IMR-90 (cell line): Measurements from ENCODE around the gene NOS1. TPM values are rescaled to one million over a fixed set of nuclear protein-coding genes. Genes with fewer than 3 reads are reported as not detected.

Source experiments
- ATAC-seq: fragments of 200-7000 bp; cut with Tn5 transposase; 2 replicates; pipeline ENCODE4 v1.9.1; 2020; ENCODE audit warnings: low read depth, mild to moderate bottlenecking, moderate library complexity
- BruUV-seq: library from RNA; stranded (reverse); fragments of 400-500 nt; replicated peaks from 2 replicates; lab custom pipeline; 2021; lab: Mats Ljungman, UMichigan
- CTCF ChIA-PET: fragments of 300-600 bp; formaldehyde crosslinking; extraction: SDS; loops from one replicate; lab custom pipeline; 2021; ENCODE audit warnings: antibody characterized with exemption; lab: Yijun Ruan, JAX
- POLR2A ChIA-PET: fragments of 300-600 bp; sonication (Branson Sonifier 250); formaldehyde crosslinking; loops from one replicate; lab custom pipeline; 2022; ENCODE audit warnings: antibody characterized with exemption; ENCODE audit not compliant: unreplicated experiment; lab: Charles Lee
- DNase-seq: peaks from one replicate; pipeline ENCODE4 v3.0.0; 2013
- H2AFZ ChIP-seq: replicated peaks from 2 replicates; pipeline ENCODE3; 2013; ENCODE audit warnings: low read length, mild to moderate bottlenecking; ENCODE audit not compliant: poor library complexity
- H2AK5ac ChIP-seq: 2 replicates; pipeline ENCODE4 v1.6.1; 2013; ENCODE audit warnings: low read depth, low read length, inconsistent platforms
- H2AK9ac ChIP-seq: replicated peaks from 2 replicates; pipeline ENCODE3; 2013; ENCODE audit warnings: mild to moderate bottlenecking, low read depth, low read length, moderate library complexity; ENCODE audit not compliant: poor library complexity
- H2BK120ac ChIP-seq: 2 replicates; pipeline ENCODE4 v1.6.1; 2013; ENCODE audit warnings: low read depth, low read length, inconsistent platforms
- H2BK15ac ChIP-seq: 3 replicates; pipeline ENCODE4 v1.6.1; 2013; ENCODE audit warnings: low read depth, low read length, inconsistent platforms
- H2BK20ac ChIP-seq: 2 replicates; pipeline ENCODE4 v1.6.1; 2013; ENCODE audit warnings: low read depth, mild to moderate bottlenecking, inconsistent platforms, low read length, moderate library complexity
- H2BK5ac ChIP-seq: 2 replicates; pipeline ENCODE4 v1.6.1; 2013; ENCODE audit warnings: mild to moderate bottlenecking, low read depth, low read length, inconsistent platforms; ENCODE audit not compliant: poor library complexity, severe bottlenecking
- H3K14ac ChIP-seq: replicated peaks from 2 replicates; pipeline ENCODE4 v1.6.1; 2013; ENCODE audit warnings: low read depth, low read length, inconsistent platforms
- H3K18ac ChIP-seq: 2 replicates; pipeline ENCODE4 v1.6.1; 2013; ENCODE audit warnings: low read depth, low read length, control low read depth
- H3K23ac ChIP-seq: 2 replicates; pipeline ENCODE4 v1.6.1; 2013; ENCODE audit warnings: low read depth, low read length, inconsistent platforms
- H3K27ac ChIP-seq: 2 replicates; pipeline ENCODE4 v1.5.1; 2013; ENCODE audit warnings: mild to moderate bottlenecking, control low read depth, low read length; ENCODE audit not compliant: insufficient read depth
- H3K27me3 ChIP-seq: 2 replicates; pipeline ENCODE4 v1.6.1; 2013; ENCODE audit warnings: low read length; ENCODE audit not compliant: control insufficient read depth, insufficient read depth
- H3K36me3 ChIP-seq: 2 replicates; pipeline ENCODE4 v1.6.1; 2013; ENCODE audit warnings: low read length, mixed read lengths; ENCODE audit not compliant: control insufficient read depth, insufficient read depth
- H3K4ac ChIP-seq: 2 replicates; pipeline ENCODE4 v1.6.1; 2013; ENCODE audit warnings: low read depth, low read length, inconsistent platforms
- H3K4me1 ChIP-seq: 2 replicates; pipeline ENCODE4 v1.6.1; 2013; ENCODE audit warnings: low read length, mixed read lengths; ENCODE audit not compliant: control insufficient read depth, insufficient read depth
- H3K4me2 ChIP-seq: 2 replicates; pipeline ENCODE4 v1.6.1; 2013; ENCODE audit warnings: low read depth, mild to moderate bottlenecking, control low read depth, low read length, moderate library complexity
- H3K4me3 ChIP-seq: 2 replicates; pipeline ENCODE4 v1.5.1; 2013; ENCODE audit warnings: low read depth, mild to moderate bottlenecking, control low read depth, low read length, moderate library complexity; ENCODE audit not compliant: insufficient read depth
- H3K56ac ChIP-seq: 2 replicates; pipeline ENCODE4 v1.6.1; 2013; ENCODE audit warnings: low read length, inconsistent platforms; ENCODE audit not compliant: insufficient read depth; ENCODE audit errors: extremely low read depth
- H3K79me1 ChIP-seq, 2 experiments: 2 replicates each; pipeline ENCODE4 v1.6.1; 2013; ENCODE audit warnings: low read length in 2 of 2, inconsistent platforms in 1 of 2, low read depth in 1 of 2
- H3K9ac ChIP-seq: 2 replicates; pipeline ENCODE4 v1.6.1; 2013; ENCODE audit warnings: low read depth, low read length, control low read depth
- H3K9me1 ChIP-seq: 2 replicates; pipeline ENCODE4 v1.6.1; 2013; ENCODE audit warnings: low read length, inconsistent platforms; ENCODE audit not compliant: insufficient read depth
- H3K9me3 ChIP-seq: 2 replicates; pipeline ENCODE4 v1.6.1; 2013; ENCODE audit warnings: low read length; ENCODE audit not compliant: control insufficient read depth, insufficient read depth
- H4K20me1 ChIP-seq: 2 replicates; pipeline ENCODE4 v1.6.1; 2013; ENCODE audit warnings: low read length, inconsistent platforms; ENCODE audit not compliant: insufficient read depth
- H4K5ac ChIP-seq: 2 replicates; pipeline ENCODE4 v1.6.1; 2013; ENCODE audit warnings: mild to moderate bottlenecking, low read depth, low read length, control low read depth
- H4K8ac ChIP-seq, 2 experiments: 2 replicates each; pipeline ENCODE4 v1.6.1; 2013; ENCODE audit warnings: low read depth in 2 of 2, low read length in 2 of 2, control low read depth in 1 of 2, inconsistent platforms in 1 of 2
- H4K91ac ChIP-seq: 2 replicates; pipeline ENCODE4 v1.6.1; 2013; ENCODE audit warnings: low read depth, low read length, inconsistent platforms; ENCODE audit not compliant: insufficient read depth
- BHLHE40 ChIP-seq: fragments of 150-350 bp; IDR thresholded peaks from 2 replicates; pipeline ENCODE4 v1.6.1; 2016; ENCODE audit warnings: mild to moderate bottlenecking, low read depth, low read length
- CEBPB ChIP-seq: IDR thresholded peaks from 2 replicates; pipeline ENCODE4 v1.6.1; 2012; ENCODE audit warnings: low read depth, low read length, improper control_type of control experiment
- CHD1 ChIP-seq: IDR thresholded peaks from 2 replicates; pipeline ENCODE4 v1.6.1; 2012; ENCODE audit warnings: low read depth, low read length, improper control_type of control experiment
- FOS ChIP-seq: fragments of 150-350 bp; IDR thresholded peaks from 2 replicates; pipeline ENCODE4 v1.6.1; 2016; ENCODE audit warnings: low read depth, low read length
- MAFK ChIP-seq: IDR thresholded peaks from 2 replicates; pipeline ENCODE4 v1.6.1; 2012; ENCODE audit warnings: low read depth, low read length, improper control_type of control experiment
- MAZ ChIP-seq: IDR thresholded peaks from 2 replicates; pipeline ENCODE4 v1.6.1; 2012; ENCODE audit warnings: low read depth, mild to moderate bottlenecking, low read length, improper control_type of control experiment, moderate library complexity, borderline replicate concordance
- MXI1 ChIP-seq: IDR thresholded peaks from 2 replicates; pipeline ENCODE4 v1.6.1; 2012; ENCODE audit warnings: low read depth, mild to moderate bottlenecking, low read length, moderate library complexity, borderline replicate concordance
- NFE2L2 ChIP-seq: fragments of 150-350 bp; IDR thresholded peaks from 2 replicates; pipeline ENCODE4 v1.6.1; 2016; ENCODE audit warnings: low read depth, mild to moderate bottlenecking, low read length
- POLR2A ChIP-seq: IDR thresholded peaks from 2 replicates; pipeline ENCODE4 v1.6.1; 2012; ENCODE audit warnings: mild to moderate bottlenecking, low read depth, low read length
- RAD21 ChIP-seq: IDR thresholded peaks from 2 replicates; pipeline ENCODE4 v1.6.1; 2012; ENCODE audit warnings: low read length, improper control_type of control experiment
- RCOR1 ChIP-seq: IDR thresholded peaks from 2 replicates; pipeline ENCODE4 v1.6.1; 2012; ENCODE audit warnings: mild to moderate bottlenecking, low read length, improper control_type of control experiment; ENCODE audit not compliant: insufficient replicate concordance
- RFX5 ChIP-seq: IDR thresholded peaks from 2 replicates; pipeline ENCODE4 v1.8.0; 2012; ENCODE audit warnings: low read depth, mild to moderate bottlenecking, low read length, moderate library complexity
- SMC3 ChIP-seq: fragments of 150-350 bp; IDR thresholded peaks from 2 replicates; pipeline ENCODE4 v1.6.1; 2016; ENCODE audit warnings: low read depth, mild to moderate bottlenecking, antibody characterized with exemption, low read length, moderate library complexity
- USF2 ChIP-seq: fragments of 150-350 bp; IDR thresholded peaks from 2 replicates; pipeline ENCODE4 v1.6.1; 2017; ENCODE audit warnings: mild to moderate bottlenecking, antibody characterized with exemption, low read length, low read depth
- WGBS, 2 experiments: methylation state at CpG; one replicate each; pipeline versions ENCODE4 v1.1.5 to v1.1.7; 2013; ENCODE audit warnings: missing lambda C conversion rate in 2 of 2; ENCODE audit not compliant: insufficient read length in 1 of 2; ENCODE audit errors: extremely low coverage in 2 of 2; 5-methylcytosine and 5-hydroxymethylcytosine counted together
- dilution Hi-C: fragments of 300-500 bp; cut with HindIII; formaldehyde crosslinking; loops from one replicate; pipeline ENCODE4 v1.14.3; 2018; ENCODE audit warnings: low sequenced_read_pairs; ENCODE audit not compliant: unreplicated experiment
- in situ Hi-C: fragments of 300-500 bp; cut with MboI; formaldehyde crosslinking; loops from 3 replicates; pipeline ENCODE4 v1.14.3; 2019; ENCODE audit warnings: low sequenced_read_pairs, inconsistent platforms, mixed read lengths
- intact Hi-C: fragments of 100-400 bp; cut with micrococcal nuclease; formaldehyde crosslinking; loops from 2 replicates; pipeline ENCODE4 v1.10.0; 2022
- polyA plus RNA-seq, 3 experiments: library from polyadenylated mRNA; depleted of rRNA; stranded (reverse); fragments of >200 nt; gene quantifications; 2 replicates each; pipeline ENCODE4 v1.2.3, GENCODE V29; 2012; ENCODE audit warnings: low replicate concordance in 1 of 3
- total RNA-seq: library from RNA; depleted of rRNA; stranded (reverse); fragments of >200 nt; gene quantifications from 2 replicates; pipeline ENCODE4 v1.2.3, GENCODE V29; 2012
- TF ChIP-seq, protein P1 (sequence below): conservative IDR thresholded peaks from 2 replicates; pipeline ENCODE4 v1.5.1; 2012; ENCODE audit warnings: mild to moderate bottlenecking, low read depth, low read length, improper control_type of control experiment
- TF ChIP-seq, protein P2 (sequence below): fragments of 150-350 bp; IDR thresholded peaks from 2 replicates; pipeline ENCODE4 v1.6.1; 2016; ENCODE audit warnings: low read depth, mild to moderate bottlenecking, low read length, moderate library complexity, borderline replicate concordance

The NOS1 gene
- total and polyA plus RNA-seq, 2 of the 4 experiments (the other 2 are of a cell fraction): 0.09 TPM; not detected in 1

DNA sequence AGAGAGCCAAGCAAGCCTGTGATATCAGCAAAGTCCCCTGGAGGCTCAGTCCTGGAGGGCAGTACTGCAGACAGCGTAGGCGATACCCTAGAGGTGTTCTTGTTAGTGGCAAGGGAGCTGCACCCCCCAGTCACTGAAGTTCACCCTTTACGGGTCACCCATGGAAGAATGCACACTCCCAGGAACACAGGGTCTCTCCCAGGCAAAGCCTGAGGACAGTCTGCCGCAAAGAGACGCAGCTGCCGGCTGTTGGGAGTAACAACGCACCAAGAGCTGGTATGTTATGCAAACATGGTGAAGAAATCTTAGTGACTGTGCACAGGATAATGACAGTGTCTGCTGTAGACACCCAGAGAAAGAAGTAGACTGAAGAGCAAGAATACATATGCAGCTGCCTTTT, 43.5 kb upstream of the NOS1 start:
- Histone ChIP-seq H3K27me3 (no peaks in the 10 kb centered on the region), H4K5ac (no peak overlapping the region), H4K20me1 (no peaks in the 10 kb centered on the region), H3K9ac (no peak overlapping the region), H3K4me1 (no peaks in the 10 kb centered on the region), H3K14ac (no peak overlapping the region), H2AK9ac (no peak overlapping the region), H3K27ac (no peak overlapping the region), H2AK5ac (no peak overlapping the region), H3K56ac (no peak overlapping the region), H2BK15ac (no peak overlapping the region), H2BK120ac (no peak overlapping the region), H3K79me1 (no peaks in the 10 kb centered on the region), H3K18ac (no peak overlapping the region), H2BK5ac (no peak overlapping the region), H3K4me3 (no peak overlapping the region), H3K4me2 (no peak overlapping the region), H3K36me3 (no peaks in the 10 kb centered on the region), H2AFZ (no peak overlapping the region), H3K23ac (no peak overlapping the region), H3K9me3 (peaks cover 47% of the 10 kb centered on the region), H4K91ac (no peak overlapping the region), H3K9me1 (no peaks in the 10 kb centered on the region), H4K8ac (no peak overlapping the region), H2BK20ac (no peak overlapping the region), H3K4ac (no peak overlapping the region)
- ATAC-seq: no peak
- POLR2A ChIA-PET: no interaction called here
- in situ Hi-C loops: no loop called here
- intact Hi-C loops: no loop called here
- BruUV-seq: no TSS peak
- dilution Hi-C loops: no loop called here
- DNase-seq: no peak
- CTCF ChIA-PET: no interaction called here
- TF ChIP-seq MAZ: no peak
- TF ChIP-seq RAD21: no peak
- no peak for TF ChIP-seq RFX5
- TF ChIP-seq MXI1: no peak
- no peak for TF ChIP-seq USF2
- no peak for TF ChIP-seq RCOR1
- TF ChIP-seq POLR2A: no peak
- no peak for TF ChIP-seq FOS
- TF ChIP-seq, protein P1, sequence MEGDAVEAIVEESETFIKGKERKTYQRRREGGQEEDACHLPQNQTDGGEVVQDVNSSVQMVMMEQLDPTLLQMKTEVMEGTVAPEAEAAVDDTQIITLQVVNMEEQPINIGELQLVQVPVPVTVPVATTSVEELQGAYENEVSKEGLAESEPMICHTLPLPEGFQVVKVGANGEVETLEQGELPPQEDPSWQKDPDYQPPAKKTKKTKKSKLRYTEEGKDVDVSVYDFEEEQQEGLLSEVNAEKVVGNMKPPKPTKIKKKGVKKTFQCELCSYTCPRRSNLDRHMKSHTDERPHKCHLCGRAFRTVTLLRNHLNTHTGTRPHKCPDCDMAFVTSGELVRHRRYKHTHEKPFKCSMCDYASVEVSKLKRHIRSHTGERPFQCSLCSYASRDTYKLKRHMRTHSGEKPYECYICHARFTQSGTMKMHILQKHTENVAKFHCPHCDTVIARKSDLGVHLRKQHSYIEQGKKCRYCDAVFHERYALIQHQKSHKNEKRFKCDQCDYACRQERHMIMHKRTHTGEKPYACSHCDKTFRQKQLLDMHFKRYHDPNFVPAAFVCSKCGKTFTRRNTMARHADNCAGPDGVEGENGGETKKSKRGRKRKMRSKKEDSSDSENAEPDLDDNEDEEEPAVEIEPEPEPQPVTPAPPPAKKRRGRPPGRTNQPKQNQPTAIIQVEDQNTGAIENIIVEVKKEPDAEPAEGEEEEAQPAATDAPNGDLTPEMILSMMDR: no peak
- no peak for TF ChIP-seq BHLHE40
- TF ChIP-seq, protein P2, sequence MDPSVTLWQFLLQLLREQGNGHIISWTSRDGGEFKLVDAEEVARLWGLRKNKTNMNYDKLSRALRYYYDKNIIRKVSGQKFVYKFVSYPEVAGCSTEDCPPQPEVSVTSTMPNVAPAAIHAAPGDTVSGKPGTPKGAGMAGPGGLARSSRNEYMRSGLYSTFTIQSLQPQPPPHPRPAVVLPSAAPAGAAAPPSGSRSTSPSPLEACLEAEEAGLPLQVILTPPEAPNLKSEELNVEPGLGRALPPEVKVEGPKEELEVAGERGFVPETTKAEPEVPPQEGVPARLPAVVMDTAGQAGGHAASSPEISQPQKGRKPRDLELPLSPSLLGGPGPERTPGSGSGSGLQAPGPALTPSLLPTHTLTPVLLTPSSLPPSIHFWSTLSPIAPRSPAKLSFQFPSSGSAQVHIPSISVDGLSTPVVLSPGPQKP: no peak
- TF ChIP-seq NFE2L2: no peak
- no peak for TF ChIP-seq CEBPB
- TF ChIP-seq SMC3: no peak
- TF ChIP-seq MAFK: no peak
- no peak for TF ChIP-seq CHD1
- 55% methylated on average over 4 of the region's 7 CpGs; no CpG with 5 or more reads in 1 of the 2 experiments for WGBS, 2 experiments
